GM18870 (cell line): Measurements from ENCODE around the gene GRP.
"Not testable (repeated sequence)": the region's sequence is repeated elsewhere in the genome, so short reads cannot be mapped to it uniquely, and the experiment has no call there.

Experiments used
- ATAC-seq: cut with Tn5 transposase; IDR thresholded peaks from one replicate; pipeline ENCODE4 v1.9.1; 2021; ENCODE audit warnings: moderate library complexity; ENCODE audit not compliant: unreplicated experiment

GRP gene

GRCh38 chr18:59228351-59228750 is 8.4 kb downstream of the GRP start:
- no peak for ATAC-seq

GRCh38 chr18:59229191-59229590 is 9.2 kb downstream of the GRP start:
- no peak for ATAC-seq

GRCh38 chr18:59229701-59230443 is 9.9 kb downstream of the GRP start:
- no peak for ATAC-seq

GRCh38 chr18:59231114-59231513 is 11.2 kb downstream of the GRP start:
- no peak for ATAC-seq

- ATAC-seq = no peak
Measured at GRCh38 chr18:59231877-59232276, 11.9 kb downstream of the GRP start.

GRCh38 chr18:59232309-59233016 is 12.5 kb downstream of the GRP start:
- ATAC-seq = no peak

GRCh38 chr18:59233017-59233410 is 13.1 kb downstream of the GRP start:
- ATAC-seq = no peak

GRCh38 chr18:59238385-59238784 is 18.4 kb downstream of the GRP start:
- ATAC-seq = no peak

GRCh38 chr18:59239642-59240041 is 19.7 kb downstream of the GRP start:
- no peak for ATAC-seq

GRCh38 chr18:59242906-59243305 is 22.9 kb downstream of the GRP start:
- ATAC-seq = no peak

- ATAC-seq = no peak
Measured at GRCh38 chr18:59246796-59247195, 26.8 kb downstream of the GRP start.

GRCh38 chr18:59249199-59249774 is 29.3 kb downstream of the GRP start:
- no peak for ATAC-seq

GRCh38 chr18:59255491-59255890 is 35.5 kb downstream of the GRP start:
- not testable (repeated sequence) for ATAC-seq

- not testable (repeated sequence) for ATAC-seq
Measured at GRCh38 chr18:59261842-59262241, 41.9 kb downstream of the GRP start.

- not testable (repeated sequence) for ATAC-seq
Measured at GRCh38 chr18:59262243-59262642, 42.3 kb downstream of the GRP start.

- no peak for ATAC-seq
Measured at GRCh38 chr18:59263661-59264060, 43.7 kb downstream of the GRP start.

GRCh38 chr18:59264121-59264571 is 44.2 kb downstream of the GRP start:
- ATAC-seq = no peak

GRCh38 chr18:59264651-59265245 is 44.8 kb downstream of the GRP start:
- no peak for ATAC-seq

GRCh38 chr18:59265246-59265973 is 45.5 kb downstream of the GRP start:
- no peak for ATAC-seq

GRCh38 chr18:59265974-59266369 is 46.0 kb downstream of the GRP start:
- no peak for ATAC-seq

- no peak for ATAC-seq
Measured at GRCh38 chr18:59266459-59266858, 46.5 kb downstream of the GRP start.
